H1 (cell line): ENCODE data around the gene MPV17L2. TPM values are rescaled to one million over a fixed set of nuclear protein-coding genes. Genes with fewer than 3 reads are reported as not detected.

Source experiments
- BRCA1 ChIP-seq: IDR thresholded peaks from 2 replicates; pipeline ENCODE4 v1.6.1; 2012; ENCODE audit warnings: low read depth, low read length, improper control_type of control experiment
- CTBP2 ChIP-seq: IDR thresholded peaks from 2 replicates; pipeline ENCODE4 v1.7.0; 2011; ENCODE audit warnings: borderline replicate concordance, mild to moderate bottlenecking, moderate library complexity, mixed read lengths, low read length; ENCODE audit not compliant: insufficient read depth, insufficient read length
- FOSL1 ChIP-seq: IDR thresholded peaks from 2 replicates; pipeline ENCODE4 v1.6.1; 2011; ENCODE audit warnings: mild to moderate bottlenecking, low read depth, low read length, moderate library complexity; ENCODE audit not compliant: insufficient read depth
- HDAC2 ChIP-seq, 2 experiments: fragments of 300-600 bp in 1 of 2; sonication (generic) in 1 of 2; IDR thresholded peaks; 2 replicates each; pipeline ENCODE4 v1.6.1; 2011 to 2012; ENCODE audit warnings: low read depth in 2 of 2, low read length in 2 of 2, mild to moderate bottlenecking in 2 of 2, moderate library complexity in 2 of 2, borderline replicate concordance in 1 of 2, inconsistent platforms in 1 of 2
- JUN ChIP-seq: IDR thresholded peaks from 2 replicates; pipeline ENCODE4 v1.6.1; 2011; ENCODE audit warnings: low read depth, mild to moderate bottlenecking, improper control_type of control experiment, low read length
- RFX5 ChIP-seq: IDR thresholded peaks from 2 replicates; pipeline ENCODE4 v1.6.1; 2011; ENCODE audit warnings: low read depth, low read length, improper control_type of control experiment, borderline replicate concordance
- SAP30 ChIP-seq: fragments of 300-600 bp; sonication (generic); IDR thresholded peaks from 2 replicates; pipeline ENCODE4 v1.7.1; 2012; ENCODE audit warnings: low read length, moderate library complexity, mild to moderate bottlenecking, inconsistent platforms; ENCODE audit not compliant: insufficient read depth, insufficient replicate concordance
- SRF ChIP-seq: IDR thresholded peaks from 2 replicates; pipeline ENCODE4 v1.6.1; 2011; ENCODE audit warnings: mild to moderate bottlenecking, low read depth, low read length, moderate library complexity
- SUZ12 ChIP-seq: fragments of 200-600 bp; sonication (generic); IDR thresholded peaks from 2 replicates; pipeline ENCODE4 v1.6.1; 2012; ENCODE audit warnings: mild to moderate bottlenecking, inconsistent platforms, low read length, moderate library complexity, mixed read lengths
- TBP ChIP-seq: IDR thresholded peaks from 2 replicates; pipeline ENCODE4 v1.6.1; 2011; ENCODE audit warnings: low read depth, low read length, improper control_type of control experiment
- polyA plus RNA-seq, 7 experiments: library from polyadenylated mRNA; depleted of rRNA in 3 of 7; stranded (reverse) in 5 of 7; unstranded in 2 of 7; fragments of >200 nt in 5 of 7; fragments of 200-250 nt in 2 of 7; gene quantifications; 1 replicate in 5 of 7; 2 replicates in 1 of 7; 4 replicates in 1 of 7; pipeline versions ENCODE4 v1.2.1 to v1.2.3, GENCODE V29; 2011 to 2013; ENCODE audit warnings: missing spikeins in 2 of 7, mixed read lengths in 2 of 7
- total RNA-seq: library from RNA; stranded (reverse); fragmentation: NEBNext Ultra II Directional; extraction: Animal tissue kit (Norgen Biotek cat#: 25700); gene quantifications from 2 replicates; pipeline ENCODE4 v1.2.1, GENCODE V29; 2021
- TF ChIP-seq, protein P1 (sequence below): fragments of 300-600 bp; sonication (generic); IDR thresholded peaks from 2 replicates; pipeline ENCODE4 v1.7.1; 2012; ENCODE audit warnings: low read length, moderate library complexity, mild to moderate bottlenecking, inconsistent platforms; ENCODE audit not compliant: insufficient replicate concordance

Gene MPV17L2
- total and polyA plus RNA-seq, 2 of the 8 experiments (the other 6 are each of a cell fraction or from before 2014, with no cell fraction given) = 24.2 to 82.6 TPM

DNA sequence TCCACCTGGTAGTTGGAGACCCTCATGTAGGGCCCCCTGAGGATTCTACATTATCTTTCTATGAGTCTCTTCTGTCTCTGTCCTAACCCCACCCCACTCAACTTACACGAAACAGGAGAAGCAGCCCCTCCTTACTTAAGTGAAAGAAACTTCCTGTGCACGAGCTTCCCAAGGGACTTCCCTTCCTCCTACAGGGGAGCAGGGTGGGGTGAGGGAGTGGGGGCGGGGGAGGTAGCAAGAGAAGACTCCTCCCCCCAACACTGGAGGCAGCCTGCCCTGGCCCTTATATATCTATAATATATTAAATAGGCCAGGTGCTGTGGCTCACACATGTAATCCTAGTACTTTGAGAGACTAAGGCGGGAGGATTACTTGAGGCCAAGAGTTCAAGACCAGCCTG lies 38.8 kb downstream of the MPV17L2 start (continued):
- TF ChIP-seq, protein P1, sequence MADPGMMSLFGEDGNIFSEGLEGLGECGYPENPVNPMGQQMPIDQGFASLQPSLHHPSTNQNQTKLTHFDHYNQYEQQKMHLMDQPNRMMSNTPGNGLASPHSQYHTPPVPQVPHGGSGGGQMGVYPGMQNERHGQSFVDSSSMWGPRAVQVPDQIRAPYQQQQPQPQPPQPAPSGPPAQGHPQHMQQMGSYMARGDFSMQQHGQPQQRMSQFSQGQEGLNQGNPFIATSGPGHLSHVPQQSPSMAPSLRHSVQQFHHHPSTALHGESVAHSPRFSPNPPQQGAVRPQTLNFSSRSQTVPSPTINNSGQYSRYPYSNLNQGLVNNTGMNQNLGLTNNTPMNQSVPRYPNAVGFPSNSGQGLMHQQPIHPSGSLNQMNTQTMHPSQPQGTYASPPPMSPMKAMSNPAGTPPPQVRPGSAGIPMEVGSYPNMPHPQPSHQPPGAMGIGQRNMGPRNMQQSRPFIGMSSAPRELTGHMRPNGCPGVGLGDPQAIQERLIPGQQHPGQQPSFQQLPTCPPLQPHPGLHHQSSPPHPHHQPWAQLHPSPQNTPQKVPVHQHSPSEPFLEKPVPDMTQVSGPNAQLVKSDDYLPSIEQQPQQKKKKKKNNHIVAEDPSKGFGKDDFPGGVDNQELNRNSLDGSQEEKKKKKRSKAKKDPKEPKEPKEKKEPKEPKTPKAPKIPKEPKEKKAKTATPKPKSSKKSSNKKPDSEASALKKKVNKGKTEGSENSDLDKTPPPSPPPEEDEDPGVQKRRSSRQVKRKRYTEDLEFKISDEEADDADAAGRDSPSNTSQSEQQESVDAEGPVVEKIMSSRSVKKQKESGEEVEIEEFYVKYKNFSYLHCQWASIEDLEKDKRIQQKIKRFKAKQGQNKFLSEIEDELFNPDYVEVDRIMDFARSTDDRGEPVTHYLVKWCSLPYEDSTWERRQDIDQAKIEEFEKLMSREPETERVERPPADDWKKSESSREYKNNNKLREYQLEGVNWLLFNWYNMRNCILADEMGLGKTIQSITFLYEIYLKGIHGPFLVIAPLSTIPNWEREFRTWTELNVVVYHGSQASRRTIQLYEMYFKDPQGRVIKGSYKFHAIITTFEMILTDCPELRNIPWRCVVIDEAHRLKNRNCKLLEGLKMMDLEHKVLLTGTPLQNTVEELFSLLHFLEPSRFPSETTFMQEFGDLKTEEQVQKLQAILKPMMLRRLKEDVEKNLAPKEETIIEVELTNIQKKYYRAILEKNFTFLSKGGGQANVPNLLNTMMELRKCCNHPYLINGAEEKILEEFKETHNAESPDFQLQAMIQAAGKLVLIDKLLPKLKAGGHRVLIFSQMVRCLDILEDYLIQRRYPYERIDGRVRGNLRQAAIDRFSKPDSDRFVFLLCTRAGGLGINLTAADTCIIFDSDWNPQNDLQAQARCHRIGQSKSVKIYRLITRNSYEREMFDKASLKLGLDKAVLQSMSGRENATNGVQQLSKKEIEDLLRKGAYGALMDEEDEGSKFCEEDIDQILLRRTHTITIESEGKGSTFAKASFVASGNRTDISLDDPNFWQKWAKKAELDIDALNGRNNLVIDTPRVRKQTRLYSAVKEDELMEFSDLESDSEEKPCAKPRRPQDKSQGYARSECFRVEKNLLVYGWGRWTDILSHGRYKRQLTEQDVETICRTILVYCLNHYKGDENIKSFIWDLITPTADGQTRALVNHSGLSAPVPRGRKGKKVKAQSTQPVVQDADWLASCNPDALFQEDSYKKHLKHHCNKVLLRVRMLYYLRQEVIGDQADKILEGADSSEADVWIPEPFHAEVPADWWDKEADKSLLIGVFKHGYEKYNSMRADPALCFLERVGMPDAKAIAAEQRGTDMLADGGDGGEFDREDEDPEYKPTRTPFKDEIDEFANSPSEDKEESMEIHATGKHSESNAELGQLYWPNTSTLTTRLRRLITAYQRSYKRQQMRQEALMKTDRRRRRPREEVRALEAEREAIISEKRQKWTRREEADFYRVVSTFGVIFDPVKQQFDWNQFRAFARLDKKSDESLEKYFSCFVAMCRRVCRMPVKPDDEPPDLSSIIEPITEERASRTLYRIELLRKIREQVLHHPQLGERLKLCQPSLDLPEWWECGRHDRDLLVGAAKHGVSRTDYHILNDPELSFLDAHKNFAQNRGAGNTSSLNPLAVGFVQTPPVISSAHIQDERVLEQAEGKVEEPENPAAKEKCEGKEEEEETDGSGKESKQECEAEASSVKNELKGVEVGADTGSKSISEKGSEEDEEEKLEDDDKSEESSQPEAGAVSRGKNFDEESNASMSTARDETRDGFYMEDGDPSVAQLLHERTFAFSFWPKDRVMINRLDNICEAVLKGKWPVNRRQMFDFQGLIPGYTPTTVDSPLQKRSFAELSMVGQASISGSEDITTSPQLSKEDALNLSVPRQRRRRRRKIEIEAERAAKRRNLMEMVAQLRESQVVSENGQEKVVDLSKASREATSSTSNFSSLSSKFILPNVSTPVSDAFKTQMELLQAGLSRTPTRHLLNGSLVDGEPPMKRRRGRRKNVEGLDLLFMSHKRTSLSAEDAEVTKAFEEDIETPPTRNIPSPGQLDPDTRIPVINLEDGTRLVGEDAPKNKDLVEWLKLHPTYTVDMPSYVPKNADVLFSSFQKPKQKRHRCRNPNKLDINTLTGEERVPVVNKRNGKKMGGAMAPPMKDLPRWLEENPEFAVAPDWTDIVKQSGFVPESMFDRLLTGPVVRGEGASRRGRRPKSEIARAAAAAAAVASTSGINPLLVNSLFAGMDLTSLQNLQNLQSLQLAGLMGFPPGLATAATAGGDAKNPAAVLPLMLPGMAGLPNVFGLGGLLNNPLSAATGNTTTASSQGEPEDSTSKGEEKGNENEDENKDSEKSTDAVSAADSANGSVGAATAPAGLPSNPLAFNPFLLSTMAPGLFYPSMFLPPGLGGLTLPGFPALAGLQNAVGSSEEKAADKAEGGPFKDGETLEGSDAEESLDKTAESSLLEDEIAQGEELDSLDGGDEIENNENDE = no peak
- TF ChIP-seq CTBP2 = no peak
- TF ChIP-seq JUN = no peak
- no peak for TF ChIP-seq TBP
- no peak for TF ChIP-seq RFX5
- TF ChIP-seq HDAC2 (IDR thresholded peaks at IDR 0.05; ENCODE audit: borderline replicate concordance in 1 of 2, low read depth in 2 of 2, low read length in 2 of 2) = no peak
- no peak for TF ChIP-seq BRCA1
- no peak for TF ChIP-seq FOSL1
- TF ChIP-seq SRF = no peak
- TF ChIP-seq SUZ12 = no peak
- no peak for TF ChIP-seq SAP30
